Glomerular endothelial cell (primary cell): ENCODE measurements around the gene ATP1A4. TPM values are rescaled to one million over a fixed set of nuclear protein-coding genes. Genes with fewer than 3 reads are reported as not detected.

Experiments
- DNase-seq: peaks from one replicate; pipeline ENCODE4 v3.0.0-alpha.2; 2011; ENCODE audit warnings: low read depth, low spot score; ENCODE audit errors: extremely low read depth
- total RNA-seq: library from RNA; depleted of rRNA; stranded (reverse); fragments of >200 nt; gene quantifications from 2 replicates; pipeline ENCODE4 v1.2.3, GENCODE V29; 2015

ATP1A4 gene
- total RNA-seq, 1 donor from 2014 or later, result not detected

- DNase-seq, result no peak
These were observed 73.2 kb downstream of the ATP1A4 start for GRCh38 chr1:160224606-160225005.

GRCh38 chr1:160225345-160225744 lies 73.9 kb downstream of the ATP1A4 start:
- no peak for DNase-seq

- DNase-seq, result no peak
These were observed 75.2 kb downstream of the ATP1A4 start for GRCh38 chr1:160226623-160227022.

GRCh38 chr1:160227034-160227433 lies 75.6 kb downstream of the ATP1A4 start:
- no peak for DNase-seq

- no peak for DNase-seq
These were observed 76.2 kb downstream of the ATP1A4 start for GRCh38 chr1:160227561-160227960.

GRCh38 chr1:160228431-160228830 lies 77.0 kb downstream of the ATP1A4 start:
- no peak for DNase-seq

- DNase-seq, result no peak
These were observed 81.5 kb downstream of the ATP1A4 start for GRCh38 chr1:160232911-160233310.

Other genes with a start within 250 kb of the ATP1A4 start
- 715 and 718 TPM in 2 replicates for gene TAGLN2, start 226.1 kb upstream of the ATP1A4 start, total RNA-seq
- gene IGSF9, start 206.0 kb upstream of the ATP1A4 start, total RNA-seq, result 0.05 and 0.06 TPM in 2 replicates
- gene SLAMF9, start 197.4 kb upstream of the ATP1A4 start, total RNA-seq, result not detected in 2 replicates
- 2.5 and 3.2 TPM in 2 replicates for gene PIGM, start 119.6 kb upstream of the ATP1A4 start, total RNA-seq
- gene KCNJ10, start 81.4 kb upstream of the ATP1A4 start, total RNA-seq, result not detected in 2 replicates
- not detected in 2 replicates for gene KCNJ9, start 70.1 kb upstream of the ATP1A4 start, total RNA-seq
- gene IGSF8, start 53.0 kb upstream of the ATP1A4 start, total RNA-seq, result 16.4 and 18.4 TPM in 2 replicates
- not detected in 2 replicates for gene ATP1A2, start 35.8 kb upstream of the ATP1A4 start, total RNA-seq
- not detected in 2 replicates for gene CASQ1, start 39.0 kb downstream of the ATP1A4 start, total RNA-seq
- gene PEA15, start 53.8 kb downstream of the ATP1A4 start, total RNA-seq, result 141 and 206 TPM in 2 replicates
- 59.4 and 84.9 TPM in 2 replicates for gene DCAF8, start 110.9 kb downstream of the ATP1A4 start, total RNA-seq
- 21.3 and 31.4 TPM in 2 replicates for gene PEX19, start 133.5 kb downstream of the ATP1A4 start, total RNA-seq
- gene COPA, start 191.6 kb downstream of the ATP1A4 start, total RNA-seq, result 178 and 193 TPM in 2 replicates
- 141 and 156 TPM in 2 replicates for gene NCSTN, start 191.8 kb downstream of the ATP1A4 start, total RNA-seq
- gene NHLH1, start 215.5 kb downstream of the ATP1A4 start, total RNA-seq, result 0.05 TPM in 1 of 2 replicates, not detected in the other
- 0.41 and 1.1 TPM in 2 replicates for gene VANGL2, start 249.0 kb downstream of the ATP1A4 start, total RNA-seq